H1 (cell line): Measurements from ENCODE around the gene MSI1. TPM values are rescaled to one million over a fixed set of nuclear protein-coding genes. Genes with fewer than 3 reads are reported as not detected.
A peak's percentile ranks its signal among the peaks of the same experiment; 100 is the strongest.

ENCODE experiments used
- CTCF ChIA-PET: fragments of 300-600 bp; sonication (Branson Sonifier 250); formaldehyde crosslinking; loops from one replicate; lab custom pipeline; 2021; ENCODE audit not compliant: partially characterized antibody; lab: Charles Lee
- POLR2A ChIA-PET: fragments of 300-600 bp; sonication (Branson Sonifier 250); formaldehyde crosslinking; loops from one replicate; lab custom pipeline; 2021; ENCODE audit warnings: inconsistent platforms; ENCODE audit not compliant: partially characterized antibody; lab: Charles Lee
- DNase-seq, 2 experiments: peaks; one replicate each; pipeline versions ENCODE4 v3.0.0 to v3.0.0-alpha.2; 2010 to 2022; ENCODE audit warnings: low spot score in 2 of 2, low read depth in 1 of 2, mixed read lengths in 1 of 2
- FAIRE-seq: peaks from 2 replicates; lab custom pipeline; 2011; peaks lifted over from hg19 to GRCh38; lab: Jason Lieb, UNC
- H2AFZ ChIP-seq: 2 replicates; pipeline ENCODE4 v1.8.1; 2012; ENCODE audit warnings: low read length, inconsistent platforms
- H2AK5ac ChIP-seq: 2 replicates; pipeline ENCODE4 v1.6.1; 2013; ENCODE audit warnings: low read depth, low read length
- H2BK120ac ChIP-seq: replicated peaks from 2 replicates; pipeline ENCODE3; 2013; ENCODE audit warnings: low read depth, low read length, inconsistent platforms
- H2BK12ac ChIP-seq: 2 replicates; pipeline ENCODE4 v1.6.1; 2013; ENCODE audit warnings: low read depth, low read length
- H2BK15ac ChIP-seq: 2 replicates; pipeline ENCODE4 v1.6.1; 2013; ENCODE audit warnings: low read length
- H2BK20ac ChIP-seq: 2 replicates; pipeline ENCODE4 v1.6.1; 2013; ENCODE audit warnings: low read length
- H2BK5ac ChIP-seq: 2 replicates; pipeline ENCODE4 v1.6.1; 2013; ENCODE audit warnings: low read depth, low read length
- H3K14ac ChIP-seq: 2 replicates; pipeline ENCODE4 v1.6.1; 2013; ENCODE audit warnings: inconsistent platforms; ENCODE audit not compliant: insufficient read length
- H3K18ac ChIP-seq: 2 replicates; pipeline ENCODE4 v1.6.1; 2013; ENCODE audit warnings: low read length; ENCODE audit errors: extremely low read depth
- H3K23ac ChIP-seq: 2 replicates; pipeline ENCODE4 v1.6.1; 2013; ENCODE audit warnings: inconsistent platforms; ENCODE audit not compliant: insufficient read length
- H3K23me2 ChIP-seq: 2 replicates; pipeline ENCODE4 v1.6.1; 2013; ENCODE audit warnings: low read depth, low read length
- H3K27ac ChIP-seq: 2 replicates; pipeline ENCODE4 v1.6.1; 2011; ENCODE audit warnings: low read depth, low read length, inconsistent platforms
- H3K27me3 ChIP-seq, 4 experiments: replicated peaks in 1 of 4; 1 replicate in 1 of 4; 2 replicates in 3 of 4; pipeline versions ENCODE4 v1.6.1 to v1.8.1; 2011 to 2013; ENCODE audit warnings: low read length in 3 of 4, mild to moderate bottlenecking in 3 of 4, inconsistent platforms in 2 of 4, mixed read lengths in 2 of 4, moderate library complexity in 1 of 4; ENCODE audit not compliant: control insufficient read depth in 3 of 4, insufficient read depth in 3 of 4; ENCODE audit errors: extremely low read depth in 1 of 4
- H3K36me3 ChIP-seq, 4 experiments: 2 replicates each; pipeline versions ENCODE4 v1.6.1 to v1.8.1; 2011 to 2013; ENCODE audit warnings: mild to moderate bottlenecking in 4 of 4, low read length in 3 of 4, moderate library complexity in 2 of 4, control low read depth in 1 of 4, inconsistent platforms in 1 of 4; ENCODE audit not compliant: insufficient read depth in 4 of 4, control insufficient read depth in 2 of 4
- H3K4ac ChIP-seq: replicated peaks from 2 replicates; pipeline ENCODE3; 2013; ENCODE audit warnings: low read length, low read depth, mixed read lengths, inconsistent platforms; ENCODE audit not compliant: insufficient read length
- H3K4me1 ChIP-seq, 4 experiments: replicated peaks in 1 of 4; 1 replicate in 1 of 4; 2 replicates in 3 of 4; pipeline versions ENCODE4 v1.6.1 to v1.8.1; 2011 to 2013; ENCODE audit warnings: low read length in 3 of 4, inconsistent platforms in 2 of 4, mixed read lengths in 1 of 4; ENCODE audit not compliant: insufficient read depth in 4 of 4, control insufficient read depth in 3 of 4
- H3K4me2 ChIP-seq, 2 experiments: 2 replicates each; pipeline versions ENCODE4 v1.6.1 to v1.8.1; 2011 to 2013; ENCODE audit warnings: low read depth in 2 of 2, low read length in 2 of 2, control low read depth in 1 of 2, inconsistent platforms in 1 of 2, mild to moderate bottlenecking in 1 of 2; ENCODE audit not compliant: insufficient read depth in 1 of 2
- H3K4me3 ChIP-seq, 4 experiments: fragments of 200-600, 300-600 bp in 1 of 4; sonication (generic), shearing (Covaris generic), sonication (Bioruptor Twin) in 1 of 4; 2 replicates each; pipeline versions ENCODE4 v1.5.1 to v1.8.1; 2011 to 2016; ENCODE audit warnings: low read length in 4 of 4, low read depth in 3 of 4, control low read depth in 2 of 4, inconsistent platforms in 2 of 4, mild to moderate bottlenecking in 2 of 4, mixed read lengths in 1 of 4, moderate library complexity in 1 of 4; ENCODE audit not compliant: insufficient read depth in 2 of 4; ENCODE audit errors: extremely low read depth in 1 of 4
- H3K56ac ChIP-seq: replicated peaks from 2 replicates; pipeline ENCODE3; 2013; ENCODE audit warnings: low read depth, mild to moderate bottlenecking, mixed read lengths, low read length, inconsistent platforms; ENCODE audit not compliant: insufficient read length
- H3K79me1 ChIP-seq: 2 replicates; pipeline ENCODE4 v1.6.1; 2013; ENCODE audit warnings: low read depth, low read length, control low read depth
- H3K79me2 ChIP-seq, 2 experiments: 2 replicates each; pipeline versions ENCODE4 v1.6.1 to v1.8.1; 2012 to 2013; ENCODE audit warnings: low read length in 2 of 2, mild to moderate bottlenecking in 2 of 2, inconsistent platforms in 1 of 2; ENCODE audit not compliant: insufficient read depth in 2 of 2, control insufficient read depth in 1 of 2
- H3K9ac ChIP-seq, 4 experiments: replicated peaks in 1 of 4; 1 replicate in 1 of 4; 2 replicates in 3 of 4; pipeline versions ENCODE4 v1.6.1 to v1.8.1; 2011 to 2013; ENCODE audit warnings: low read depth in 3 of 4, low read length in 3 of 4, control low read depth in 2 of 4, mild to moderate bottlenecking in 2 of 4, moderate library complexity in 2 of 4, inconsistent platforms in 1 of 4; ENCODE audit errors: extremely low read depth in 1 of 4
- H3K9me3 ChIP-seq, 2 experiments: 2 replicates each; pipeline versions ENCODE4 v1.6.1 to v1.8.1; 2012 to 2013; ENCODE audit warnings: mild to moderate bottlenecking in 2 of 2, moderate library complexity in 2 of 2, control low read depth in 1 of 2, inconsistent platforms in 1 of 2, low read depth in 1 of 2, low read length in 1 of 2, mixed read lengths in 1 of 2; ENCODE audit not compliant: insufficient read depth in 2 of 2
- H4K20me1 ChIP-seq, 2 experiments: replicated peaks in 1 of 2; 2 replicates each; pipeline versions ENCODE3 to v1.8.1; 2011 to 2013; ENCODE audit warnings: inconsistent platforms in 2 of 2, low read length in 2 of 2, mild to moderate bottlenecking in 1 of 2; ENCODE audit not compliant: insufficient read depth in 2 of 2, control insufficient read depth in 1 of 2
- H4K5ac ChIP-seq: 2 replicates; pipeline ENCODE4 v1.6.1; 2013; ENCODE audit warnings: low read length, low read depth, mixed read lengths, inconsistent platforms; ENCODE audit not compliant: insufficient read length
- H4K8ac ChIP-seq: 2 replicates; pipeline ENCODE4 v1.8.0; 2013; ENCODE audit warnings: mild to moderate bottlenecking, moderate library complexity, low read length, inconsistent platforms; ENCODE audit not compliant: insufficient read depth; ENCODE audit errors: extremely low read depth
- H4K91ac ChIP-seq: replicated peaks from 2 replicates; pipeline ENCODE3; 2013; ENCODE audit warnings: low read length, mixed read lengths, inconsistent platforms; ENCODE audit not compliant: insufficient read length
- CHD1 ChIP-seq: IDR thresholded peaks from 2 replicates; pipeline ENCODE4 v1.6.1; 2012; ENCODE audit warnings: low read depth, low read length, improper control_type of control experiment
- CTCF ChIP-seq, 3 experiments: IDR thresholded peaks; 1 replicate in 2 of 3; 2 replicates in 1 of 3; pipeline versions ENCODE4 v1.5.1 to v1.6.1; 2011; ENCODE audit warnings: low read length in 3 of 3, mild to moderate bottlenecking in 3 of 3, inconsistent platforms in 2 of 3, low read depth in 1 of 3, moderate library complexity in 1 of 3; ENCODE audit not compliant: insufficient read depth in 1 of 3; ENCODE audit errors: control extremely low read depth in 1 of 3
- RAD21 ChIP-seq, 2 experiments: IDR thresholded peaks in 1 of 2; conservative IDR thresholded peaks in 1 of 2; 2 replicates each; pipeline ENCODE4 v1.6.1; 2011; ENCODE audit warnings: low read depth in 2 of 2, low read length in 2 of 2, improper control_type of control experiment in 1 of 2, inconsistent platforms in 1 of 2, mild to moderate bottlenecking in 1 of 2, moderate library complexity in 1 of 2
- SIN3A ChIP-seq, 2 experiments: IDR thresholded peaks in 1 of 2; conservative IDR thresholded peaks in 1 of 2; 2 replicates each; pipeline ENCODE4 v1.6.1; 2011 to 2012; ENCODE audit warnings: low read length in 2 of 2, improper control_type of control experiment in 1 of 2, low read depth in 1 of 2, mild to moderate bottlenecking in 1 of 2
- TCF12 ChIP-seq: IDR thresholded peaks from 2 replicates; pipeline ENCODE4 v1.6.1; 2011; ENCODE audit warnings: low read depth, mild to moderate bottlenecking, low read length
- whole genome bisulfite sequencing, 2 experiments: shearing (Covaris generic) in 1 of 2; methylation state at CpG; one replicate each; pipeline versions ENCODE4 v1.1.6 to v1.1.7; 2013 to 2015; ENCODE audit warnings: low lambda C conversion rate in 2 of 2, mixed read lengths in 2 of 2, inconsistent platforms in 1 of 2, low coverage in 1 of 2, missing lambda C conversion rate in 1 of 2; ENCODE audit not compliant: insufficient replicate concordance in 2 of 2, insufficient coverage in 1 of 2, insufficient read length in 1 of 2; ENCODE audit errors: extremely low coverage in 1 of 2, missing lambda C conversion rate in 1 of 2; 5-methylcytosine and 5-hydroxymethylcytosine counted together
- polyA plus RNA-seq, 7 experiments: library from polyadenylated mRNA; depleted of rRNA in 3 of 7; stranded (reverse) in 5 of 7; unstranded in 2 of 7; fragments of >200 nt in 5 of 7; fragments of 200-250 nt in 2 of 7; gene quantifications; 1 replicate in 5 of 7; 2 replicates in 1 of 7; 4 replicates in 1 of 7; pipeline versions ENCODE4 v1.2.1 to v1.2.3, GENCODE V29; 2011 to 2013; ENCODE audit warnings: missing spikeins in 2 of 7, mixed read lengths in 2 of 7
- total RNA-seq: library from RNA; stranded (reverse); fragmentation: NEBNext Ultra II Directional; extraction: Animal tissue kit (Norgen Biotek cat#: 25700); gene quantifications from 2 replicates; pipeline ENCODE4 v1.2.1, GENCODE V29; 2021

MSI1 gene
- total and polyA plus RNA-seq, 2 of the 8 experiments (the other 6 are each of a cell fraction or from before 2014, with no cell fraction given): 13.5 to 51.9 TPM

- Histone ChIP-seq H2AK5ac (peak overlapping the region; percentile 91), H4K91ac (peak overlapping the region; percentile 80)
- TF ChIP-seq SIN3A (conservative IDR thresholded peaks at IDR 0.05 in 1 of 2, IDR thresholded peaks at IDR 0.05 in 1 of 2; ENCODE audit: low read depth in 1 of 2, low read length in 2 of 2) (0 out of 4 replicates have a peak, but pooled peaks of 1 of the 2 experiments have one; percentile 14), CTCF (IDR thresholded peaks at IDR 0.05; ENCODE audit: control extremely low read depth in 1 of 3, insufficient read depth in 1 of 3, low read depth in 1 of 3, low read length in 3 of 3) (peak; percentile 58 to 65 (median 59)), RAD21 (IDR thresholded peaks at IDR 0.05 in 1 of 2, conservative IDR thresholded peaks at IDR 0.05 in 1 of 2; ENCODE audit: low read depth in 2 of 2, low read length in 2 of 2) (peak; percentile 67 to 85), TCF12 (no peak), CHD1 (no peak)
- TF ChIP-seq, all 59 proteins: peak for 3
- H4K5ac ChIP-seq: peak overlapping the region; percentile 35
- H3K23me2 ChIP-seq: peaks cover 3% of the 10 kb centered on the region; the same call in 1 of the 2 replicates
- H3K4me3 ChIP-seq: no peak overlapping the region
- H3K4me1 ChIP-seq: peaks cover 18 to 34% (median 26%) of the 10 kb centered on the region in 4 experiments
- H3K14ac ChIP-seq: no peak overlapping the region
- H3K18ac ChIP-seq: peak overlapping the region; percentile 64
- H2BK12ac ChIP-seq: peak overlapping the region; percentile 94
- peaks cover 0 to 5% of the 10 kb centered on the region in 2 experiments; a peak in 2 of 4 replicates for H3K79me2 ChIP-seq
- CTCF ChIA-PET: interaction anchor here (0.7 to 12.5 kb wide), 14 partner anchors 8 to 132 kb away, joined by 3 to 310 read pairs (median 4); partner anchors contain the start of gene COX6A1
- H2BK5ac ChIP-seq: peak overlapping the region; percentile 88
- POLR2A ChIA-PET: interaction anchor here (0.7 to 9.2 kb wide), 7 partner anchors 9 to 108 kb away, joined by 3 to 78 read pairs (median 5); partner anchors contain the start of gene MSI1
- FAIRE-seq (no peak), DNase-seq (peak in 1 of 2 experiments; percentile 74)
- no peak overlapping the region for H2AFZ ChIP-seq
- H4K20me1 ChIP-seq: peaks cover 4 to 11% of the 10 kb centered on the region in 2 experiments
- no peaks in the 10 kb centered on the region for H3K27me3 ChIP-seq
- peak overlapping the region; percentile 50 for H3K27ac ChIP-seq
- H3K9ac ChIP-seq: no peak overlapping the region
- H4K8ac ChIP-seq: no peak overlapping the region
- WGBS, 2 experiments: 75% methylated on average over 16 of the region's 19 CpGs; no CpG with 5 or more reads in 1 of the 2 experiments
- H2BK15ac ChIP-seq: peak overlapping the region; percentile 55
- no peaks in the 10 kb centered on the region for H3K79me1 ChIP-seq
- H3K9me3 ChIP-seq: no peaks in the 10 kb centered on the region
- no peak overlapping the region for H3K4ac ChIP-seq
- H3K36me3 ChIP-seq: peaks cover 20 to 54% (median 26%) of the 10 kb centered on the region in 4 experiments
- peak overlapping the region in 1 of 2 experiments; percentile 21; a peak in 2 of 4 replicates for H3K4me2 ChIP-seq
- peak overlapping the region; percentile 95; the same call in 1 of the 2 replicates for H2BK20ac ChIP-seq
- H3K56ac ChIP-seq: no peak overlapping the region
- no peak overlapping the region for H2BK120ac ChIP-seq
- H3K23ac ChIP-seq: no peak overlapping the region
Measured at GRCh38 chr12:120358412-120359100, 10.4 kb downstream of the MSI1 start.
